ENCODE results near the gene NFATC3. TPM values are rescaled to one million over a fixed set of nuclear protein-coding genes. Genes with fewer than 3 reads are reported as not detected.
A peak's percentile ranks its signal among the peaks of the same experiment; 100 is the strongest.

Gene NFATC3
- total RNA-seq, 2 donors from 2014 or later: 15.5 to 19.5 TPM

GRCh38 chr16:68215302-68215701 is 130.1 kb downstream of the NFATC3 start:
- no peaks in the 10 kb centered on the region for H3K9me3 ChIP-seq
- no peaks in the 10 kb centered on the region for H3K36me3 ChIP-seq (replicated peaks in 1 of 2; ENCODE audit: insufficient read depth in 1 of 2, low read depth in 2 of 2)
- WGBS, 2 donors: 56 to 73% methylated on average over 1 of the region's 1 CpG
- TF ChIP-seq POLR2A (IDR thresholded peaks at IDR 0.05) (no peak), CTCF (IDR thresholded peaks at IDR 0.05) (no peak)
- H3K4me1 ChIP-seq: peaks cover 24% of the 10 kb centered on the region
- no peaks in the 10 kb centered on the region for H3K27me3 ChIP-seq
- DNase-seq (no peak), ATAC-seq (peak; percentile 57)
- intact Hi-C loops (cut with DNase I): no loop called here
- no peak overlapping the region for H3K4me3 ChIP-seq
- H3K27ac ChIP-seq: peak overlapping the region in 2 of 4 donors; percentile 25 to 38

GRCh38 chr16:68216240-68216639 is 131.1 kb downstream of the NFATC3 start:
- intact Hi-C loops (cut with DNase I): no loop called here
- peak; percentile 67 for ATAC-seq
- 75 to 81% methylated on average over 3 of the region's 3 CpGs for WGBS, 2 donors
- DNase-seq: no peak
- peak overlapping the region in 2 of 4 donors; percentile 40 to 65 for H3K27ac ChIP-seq
- no peak overlapping the region for H3K4me3 ChIP-seq
- no peaks in the 10 kb centered on the region for H3K36me3 ChIP-seq (replicated peaks in 1 of 2; ENCODE audit: insufficient read depth in 1 of 2, low read depth in 2 of 2)
- peaks cover 24% of the 10 kb centered on the region for H3K4me1 ChIP-seq
- H3K9me3 ChIP-seq: no peaks in the 10 kb centered on the region
- TF ChIP-seq CTCF (IDR thresholded peaks at IDR 0.05): no peak
- no peak for TF ChIP-seq POLR2A (IDR thresholded peaks at IDR 0.05)
- no peaks in the 10 kb centered on the region for H3K27me3 ChIP-seq

- DNase-seq (no peak), ATAC-seq (no peak)
- Histone ChIP-seq H3K4me3 (no peak overlapping the region), H3K27me3 (no peaks in the 10 kb centered on the region), H3K36me3 (replicated peaks in 1 of 2; ENCODE audit: insufficient read depth in 1 of 2, low read depth in 2 of 2) (no peaks in the 10 kb centered on the region), H3K9me3 (no peaks in the 10 kb centered on the region), H3K4me1 (peaks cover 24% of the 10 kb centered on the region), H3K27ac (no peak overlapping the region)
- intact Hi-C loops (cut with DNase I): no loop called here
- TF ChIP-seq POLR2A (IDR thresholded peaks at IDR 0.05) (no peak), CTCF (IDR thresholded peaks at IDR 0.05) (no peak)
- WGBS, 2 donors: 83 to 84% methylated on average over 4 of the region's 4 CpGs
Observed at GRCh38 chr16:68217506-68217905, 132.3 kb downstream of the NFATC3 start.

GRCh38 chr16:68219725-68220351 is 134.7 kb downstream of the NFATC3 start:
- H3K4me1 ChIP-seq: peaks cover 27% of the 10 kb centered on the region
- TF ChIP-seq CTCF (IDR thresholded peaks at IDR 0.05) (no peak), POLR2A (IDR thresholded peaks at IDR 0.05) (no peak)
- no peak overlapping the region for H3K4me3 ChIP-seq
- 88 to 90% methylated on average over 6 of the region's 6 CpGs for WGBS, 2 donors
- ATAC-seq (no peak), DNase-seq (no peak)
- no peak overlapping the region for H3K27ac ChIP-seq
- H3K27me3 ChIP-seq: no peaks in the 10 kb centered on the region
- H3K36me3 ChIP-seq (replicated peaks in 1 of 2; ENCODE audit: insufficient read depth in 1 of 2, low read depth in 2 of 2): no peaks in the 10 kb centered on the region
- intact Hi-C loops (cut with DNase I): loop anchor here (10.0 kb wide), 1 partner anchor 135 kb away; the partner anchor contains the start of gene NFATC3
- no peaks in the 10 kb centered on the region for H3K9me3 ChIP-seq

- Histone ChIP-seq H3K27ac (no peak overlapping the region), H3K4me1 (peaks cover 19% of the 10 kb centered on the region), H3K27me3 (no peaks in the 10 kb centered on the region), H3K4me3 (no peak overlapping the region), H3K9me3 (no peaks in the 10 kb centered on the region), H3K36me3 (replicated peaks in 1 of 2; ENCODE audit: insufficient read depth in 1 of 2, low read depth in 2 of 2) (no peaks in the 10 kb centered on the region)
- ATAC-seq (no peak), DNase-seq (no peak)
- intact Hi-C loops (cut with DNase I): loop anchor here (10.0 kb wide), 1 partner anchor 138 kb away; the partner anchor contains the start of gene NFATC3
- no peak for TF ChIP-seq POLR2A (IDR thresholded peaks at IDR 0.05)
- WGBS, 2 donors: 46 to 57% methylated on average over 1 of the region's 1 CpG
Observed at GRCh38 chr16:68223072-68223471, 137.9 kb downstream of the NFATC3 start.

Data from body of pancreas (tissue), 4 donors.